ENCODE measurements around the gene PHLDB2. TPM values are rescaled to one million over a fixed set of nuclear protein-coding genes. Genes with fewer than 3 reads are reported as not detected.

PHLDB2 gene
- polyA plus RNA-seq, 3 donors, result 77.7 to 105 (median 98.4) TPM

GRCh38 chr3:111919370-111920065, 60.5 kb downstream of the PHLDB2 start:
- no peak for DNase-seq

- no peak for DNase-seq
These were observed 62.1 kb downstream of the PHLDB2 start for GRCh38 chr3:111921181-111921580.

- DNase-seq, result no peak
These were observed 64.2 kb downstream of the PHLDB2 start for GRCh38 chr3:111923095-111923771.

GRCh38 chr3:111923806-111924205, 64.7 kb downstream of the PHLDB2 start:
- DNase-seq, result no peak

GRCh38 chr3:111924283-111924682, 65.2 kb downstream of the PHLDB2 start:
- no peak for DNase-seq

- no peak for DNase-seq
These were observed 67.2 kb downstream of the PHLDB2 start for GRCh38 chr3:111926266-111926676.

GRCh38 chr3:111928613-111929012, 69.5 kb downstream of the PHLDB2 start:
- DNase-seq, result no peak

GRCh38 chr3:111929484-111929883, 70.4 kb downstream of the PHLDB2 start:
- DNase-seq, result no peak

GRCh38 chr3:111932946-111933345, 73.9 kb downstream of the PHLDB2 start:
- no peak for DNase-seq

- no peak for DNase-seq
These were observed 77.3 kb downstream of the PHLDB2 start for GRCh38 chr3:111936191-111936841.

- DNase-seq, result no peak
These were observed 77.9 kb downstream of the PHLDB2 start for GRCh38 chr3:111936967-111937366.

GRCh38 chr3:111937871-111938270, 78.8 kb downstream of the PHLDB2 start:
- DNase-seq, result no peak

GRCh38 chr3:111939873-111940272, 80.8 kb downstream of the PHLDB2 start:
- no peak for DNase-seq

GRCh38 chr3:111943533-111943932, 84.5 kb downstream of the PHLDB2 start:
- DNase-seq, result no peak

GRCh38 chr3:111944372-111944771, 85.3 kb downstream of the PHLDB2 start:
- no peak for DNase-seq

- no peak for DNase-seq
These were observed 88.2 kb downstream of the PHLDB2 start for GRCh38 chr3:111947231-111947630.

GRCh38 chr3:111948786-111949185, 89.7 kb downstream of the PHLDB2 start:
- DNase-seq, result no peak

GRCh38 chr3:111949712-111950111, 90.6 kb downstream of the PHLDB2 start:
- no peak for DNase-seq

GRCh38 chr3:111951032-111951431, 92.0 kb downstream of the PHLDB2 start:
- no peak for DNase-seq

- no peak for DNase-seq
These were observed 93.0 kb downstream of the PHLDB2 start for GRCh38 chr3:111952086-111952485.

- DNase-seq, result no peak
These were observed 93.9 kb downstream of the PHLDB2 start for GRCh38 chr3:111952866-111953450.

- DNase-seq, result no peak
These were observed 95.3 kb downstream of the PHLDB2 start for GRCh38 chr3:111954228-111954990.
